LHCN-M2 (cell line): ENCODE results near the gene GASK1A. TPM values are rescaled to one million over a fixed set of nuclear protein-coding genes. Genes with fewer than 3 reads are reported as not detected.

ENCODE experiments used
- DNase-seq: peaks from one replicate; pipeline ENCODE4 v3.0.0-alpha.2; 2012; ENCODE audit warnings: low read depth
- total RNA-seq: library from RNA; depleted of rRNA; stranded (reverse); fragments of >200 nt; gene quantifications from 2 replicates; pipeline ENCODE4 v1.2.3, GENCODE V29; 2014

The GASK1A gene
- total RNA-seq, 1 experiment from 2014 or later, result not detected

GRCh38 chr3:43086460-43087165, 107.5 kb downstream of the GASK1A start:
- no peak for DNase-seq

GRCh38 chr3:43087249-43087776, 108.2 kb downstream of the GASK1A start:
- no peak for DNase-seq

DNA sequence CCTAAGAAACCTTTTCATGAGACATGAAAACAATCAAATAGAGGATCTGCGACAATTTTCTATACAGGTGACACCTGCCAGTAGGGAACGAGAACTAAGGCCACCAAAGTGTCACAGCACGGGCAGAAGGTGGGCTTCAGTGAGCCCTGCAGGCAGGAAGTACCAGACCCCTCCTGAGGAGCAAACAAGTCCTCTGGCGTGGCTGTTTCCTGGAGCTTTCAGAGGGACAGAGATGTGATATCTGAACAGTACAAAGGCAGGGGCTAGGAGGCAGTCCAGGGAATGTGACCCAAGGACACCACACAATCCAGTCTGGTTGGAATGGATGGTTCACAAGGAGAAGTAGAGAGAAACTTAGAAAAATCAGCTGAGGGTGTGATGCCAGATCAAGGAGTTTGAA, 110.0 kb downstream of the GASK1A start:
- DNase-seq, result no peak

DNA sequence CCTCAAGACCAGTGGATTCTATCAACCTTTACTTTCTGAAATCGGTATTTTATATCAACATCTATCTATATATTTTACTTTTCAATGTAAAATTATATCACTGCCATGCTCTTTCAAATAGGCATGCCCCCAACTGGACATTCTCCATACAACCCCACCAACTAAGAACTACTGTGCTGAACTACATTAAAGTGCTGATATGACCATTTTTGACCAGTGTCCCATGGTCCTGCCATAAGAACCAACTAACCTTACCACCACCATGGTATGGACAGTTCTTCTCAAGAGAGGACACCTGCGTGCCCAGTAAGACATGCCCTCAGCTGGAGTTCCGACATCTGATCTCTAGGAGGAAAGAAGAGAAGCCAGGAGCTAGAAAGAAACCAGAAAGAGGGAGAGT, 111.1 kb downstream of the GASK1A start:
- no peak for DNase-seq

GRCh38 chr3:43091481-43091880, 112.4 kb downstream of the GASK1A start:
- DNase-seq, result no peak

DNA sequence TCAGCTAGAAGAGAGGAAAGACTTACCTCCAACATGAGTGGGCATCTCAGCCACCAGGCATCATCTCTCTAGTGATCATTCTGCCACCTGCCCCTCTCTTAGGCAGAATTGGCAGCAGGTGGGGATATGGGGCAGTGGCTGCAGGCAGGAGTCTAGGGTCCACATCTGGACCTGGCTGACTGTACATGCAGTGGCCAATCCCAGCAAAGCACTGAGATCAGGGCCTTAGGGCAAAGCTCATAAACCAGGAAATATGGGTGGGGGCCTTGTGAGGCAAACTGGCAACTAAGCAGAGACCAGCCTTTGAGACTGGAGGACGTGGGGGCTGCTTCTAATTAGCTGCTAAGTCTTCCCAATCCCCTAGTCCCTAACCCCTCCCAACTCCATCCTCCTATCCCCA, 113.9 kb downstream of the GASK1A start:
- DNase-seq, result no peak

DNA sequence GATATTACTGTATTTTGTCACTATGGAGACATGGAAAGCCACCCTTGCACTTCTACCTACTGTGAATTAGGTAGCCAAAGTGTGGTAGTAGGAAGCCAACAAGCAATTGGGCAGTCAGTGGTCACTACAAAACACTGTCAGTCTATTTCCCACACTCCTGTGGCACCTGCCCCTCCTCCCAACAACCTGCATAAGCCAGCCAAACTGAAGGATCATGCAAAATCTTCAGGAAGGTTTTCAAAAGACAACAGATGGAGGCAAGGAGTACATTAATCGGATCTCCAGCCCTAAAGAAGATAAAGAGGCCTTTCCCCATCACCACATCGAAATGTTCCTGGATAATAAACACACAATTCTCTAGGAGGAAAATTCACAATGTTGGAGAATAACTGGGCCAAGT, 114.9 kb downstream of the GASK1A start:
- no peak for DNase-seq

- no peak for DNase-seq
Measured at GRCh38 chr3:43094381-43094780, 115.3 kb downstream of the GASK1A start.

- no peak for DNase-seq
Measured at GRCh38 chr3:43094851-43095250, 115.7 kb downstream of the GASK1A start.

- peak; percentile 10 for DNase-seq
Measured at GRCh38 chr3:43095370-43095769, 116.3 kb downstream of the GASK1A start.

DNA sequence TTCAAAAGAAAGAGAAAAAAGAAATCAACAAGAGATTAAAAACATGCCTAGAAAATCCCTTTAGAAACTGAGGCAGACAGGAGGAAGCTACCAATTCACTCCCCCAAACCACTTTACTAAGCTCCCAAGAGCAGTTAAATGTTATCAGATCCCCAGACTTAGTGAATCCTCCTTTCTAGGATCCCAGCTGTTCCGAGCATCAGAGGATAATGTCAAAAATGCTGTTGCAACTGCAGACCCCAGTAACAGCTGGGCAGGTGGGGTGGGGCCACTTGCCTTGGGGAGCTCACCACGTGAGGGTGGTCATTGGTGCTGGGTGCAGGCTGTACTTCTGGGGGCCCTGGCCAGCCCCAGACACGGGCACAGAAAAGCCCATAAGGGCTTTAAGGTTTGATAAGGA, 117.7 kb downstream of the GASK1A start:
- peak; percentile 10 for DNase-seq

- no peak for DNase-seq
Measured at GRCh38 chr3:43097400-43098080, 118.4 kb downstream of the GASK1A start.

DNA sequence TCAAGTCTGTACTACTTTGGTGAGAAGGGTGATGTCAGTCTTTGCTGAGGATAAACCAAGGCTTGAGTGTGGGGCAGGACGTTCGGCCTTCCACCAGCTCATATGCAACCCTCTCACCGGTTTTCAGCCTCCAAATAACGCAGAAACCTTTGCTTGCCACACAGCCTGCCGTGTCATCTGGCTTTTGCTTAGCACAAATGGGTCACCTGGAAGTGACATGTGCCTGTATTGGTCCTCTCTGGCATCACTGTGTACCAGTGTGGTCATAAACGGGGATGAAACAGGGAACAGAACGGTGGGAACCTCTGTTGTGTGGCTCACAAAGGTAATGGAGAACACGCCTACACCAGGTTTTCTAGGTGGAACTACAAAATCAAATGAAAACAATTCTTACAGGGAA, 119.7 kb downstream of the GASK1A start:
- DNase-seq, result no peak

DNA sequence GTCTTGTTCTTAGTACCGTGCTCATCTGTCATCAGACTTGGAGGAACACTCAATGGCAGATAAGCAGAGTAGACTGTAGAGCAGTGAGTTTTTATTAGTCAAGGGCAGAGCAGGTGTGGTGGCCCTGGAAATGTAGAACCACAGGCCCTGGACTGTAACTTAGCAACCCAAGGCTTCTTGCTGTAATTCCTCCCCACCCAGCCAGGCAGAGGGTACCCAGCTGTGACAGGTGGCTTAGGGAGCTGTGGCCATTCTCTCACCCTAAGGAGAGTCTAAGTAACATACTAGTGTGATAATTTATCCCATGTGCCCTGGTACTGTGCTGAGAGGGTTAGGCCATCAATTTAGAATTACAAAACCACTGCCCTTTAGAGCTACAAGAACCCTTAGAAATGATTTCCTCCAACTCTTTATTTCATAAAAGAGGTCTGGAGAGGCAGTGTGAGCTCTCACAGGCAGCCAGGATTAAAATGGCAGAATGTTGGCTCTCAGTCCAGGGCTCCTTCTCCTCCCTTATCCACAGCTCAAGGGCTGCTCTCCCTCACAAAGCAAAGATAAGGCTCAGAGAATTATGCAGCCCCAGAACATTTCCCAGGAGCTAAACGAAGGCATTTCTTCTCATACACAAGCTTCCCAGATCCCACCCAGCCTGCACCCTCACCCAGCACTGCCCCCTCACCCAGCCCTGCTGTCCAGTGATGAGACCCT, 123.8 kb downstream of the GASK1A start:
- no peak for DNase-seq

DNA sequence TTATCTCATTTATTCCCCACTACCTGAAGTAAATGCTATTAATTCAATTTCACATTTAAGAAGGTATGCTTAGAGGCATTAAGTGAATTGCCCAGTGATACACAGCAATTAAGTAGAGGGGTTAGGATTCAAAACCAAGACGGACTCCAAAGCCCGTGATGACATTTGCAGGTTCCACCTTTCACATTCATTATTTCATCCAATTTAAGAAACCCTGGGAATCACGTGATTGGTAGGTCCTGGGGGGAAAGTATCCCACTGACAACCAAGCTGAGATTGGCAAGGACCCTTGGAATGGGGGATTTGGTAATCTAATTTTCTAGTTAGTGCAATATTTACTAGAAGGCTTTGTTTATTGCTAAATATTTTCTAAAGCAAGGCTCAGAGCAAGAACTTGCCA, 124.9 kb downstream of the GASK1A start:
- DNase-seq, result no peak

DNA sequence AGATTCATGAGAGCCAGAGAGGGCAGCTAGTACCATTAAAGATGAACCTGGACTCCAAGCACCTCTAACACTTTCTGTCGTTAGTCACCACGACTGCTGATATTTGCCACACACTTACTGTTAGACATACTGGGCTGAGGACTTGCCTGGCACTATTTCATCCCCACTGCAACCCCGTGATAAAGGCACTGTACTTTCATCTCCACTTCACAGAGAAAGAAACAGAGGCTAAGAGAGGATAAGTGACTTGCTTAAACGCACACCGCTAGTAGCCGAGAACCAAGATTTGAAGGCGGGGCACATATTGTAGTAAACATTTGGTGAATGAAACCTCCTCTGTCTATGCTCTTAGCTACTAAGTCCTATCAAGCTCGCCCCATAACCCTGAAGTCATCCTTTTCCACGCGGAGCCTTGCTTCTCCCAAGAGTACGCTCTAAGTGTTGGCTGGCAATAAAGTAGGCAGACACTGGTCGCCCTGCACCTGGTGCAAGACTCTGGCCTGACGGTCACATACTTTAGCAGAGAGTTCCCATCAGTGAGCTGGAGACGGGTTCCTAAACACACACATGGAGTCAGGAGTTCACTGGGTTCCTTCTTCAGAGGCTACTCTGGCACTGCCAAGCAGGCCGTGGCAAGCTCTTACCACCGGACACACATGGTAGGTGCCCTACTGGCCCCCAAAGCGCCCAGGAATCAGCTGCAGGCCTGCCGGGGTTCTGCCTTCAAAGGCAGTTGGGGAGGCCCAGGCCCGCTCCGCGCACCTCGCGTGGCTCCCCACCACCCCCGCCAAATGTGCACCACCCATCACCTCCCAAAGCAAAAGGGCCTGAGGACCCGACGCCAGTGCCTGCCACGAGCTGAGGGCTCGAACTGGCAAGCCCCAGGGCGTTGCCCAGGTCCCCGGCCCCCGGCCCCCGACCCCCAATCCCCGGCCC, 125.8 kb downstream of the GASK1A start:
- no peak for DNase-seq

GRCh38 chr3:43105596-43106292, 126.6 kb downstream of the GASK1A start, which contains the start of gene POMGNT2:
TSS of gene POMGNT2 (minus strand) at chr3:43106079. CDS start at chr3:43081431, 24,648 bp downstream.
- peak; percentile 72 for DNase-seq

GRCh38 chr3:43106293-43106628, 127.2 kb downstream of the GASK1A start:
- peak; percentile 9 for DNase-seq
